Right lobe of liver (tissue), 4 donors: ENCODE data around the gene FOXP2.

Source experiments
- CTCF ChIP-seq, 4 donors: fragments of 200-600 bp in 3 of 4; fragments of 450-650 bp in 1 of 4; IDR thresholded peaks; one replicate each; pipeline versions ENCODE4 v1.5.1 to v1.8.0; 2016 to 2022; ENCODE audit warnings: antibody characterized with exemption in 4 of 4, mild to moderate bottlenecking in 2 of 4
- POLR2A ChIP-seq: fragments of 450-650 bp; IDR thresholded peaks from one replicate; pipeline ENCODE4 v1.6.1; 2017; ENCODE audit warnings: antibody characterized with exemption, mild to moderate bottlenecking
- donor health status: DM: no; HTN: no; CAD: no.
- donor health status: DM: no; HTN: no; CAD: no.
- donor health status: DM: no; HTN: yes; CAD: no.

GRCh38 chr7:114723308-114723707 is 308.7 kb downstream of the FOXP2 start:
- TF ChIP-seq CTCF (IDR thresholded peaks at IDR 0.05) (no peak), POLR2A (no peak)
